Aorta (tissue), 5 donors: ENCODE data around the gene FOXK1. TPM values are rescaled to one million over a fixed set of nuclear protein-coding genes. Genes with fewer than 3 reads are reported as not detected.
A peak's percentile ranks its signal among the peaks of the same experiment; 100 is the strongest.

Source experiments
- ATAC-seq: fragments of 200-7000 bp; cut with Tn5 transposase; one replicate; pipeline ENCODE4 v1.9.1; 2022; ENCODE audit warnings: moderate library complexity; ENCODE audit not compliant: low FRiP score
- DNase-seq, 2 donors: peaks; one replicate each; pipeline ENCODE4 v3.0.0-alpha.2; 2020
- H3K27ac ChIP-seq, 2 donors: one replicate each; pipeline ENCODE4 v1.5.1; 2013; ENCODE audit warnings: low read length in 2 of 2, mild to moderate bottlenecking in 2 of 2, moderate library complexity in 2 of 2, control low read depth in 1 of 2, inconsistent platforms in 1 of 2, low read depth in 1 of 2
- H3K27me3 ChIP-seq, 2 donors: one replicate each; pipeline ENCODE4 v1.6.1; 2013; ENCODE audit warnings: control low read depth in 1 of 2, low read length in 1 of 2, mild to moderate bottlenecking in 1 of 2, moderate library complexity in 1 of 2; ENCODE audit not compliant: insufficient read depth in 2 of 2, control insufficient read depth in 1 of 2
- H3K36me3 ChIP-seq, 2 donors: one replicate each; pipeline ENCODE4 v1.6.1; 2013; ENCODE audit warnings: control low read depth in 1 of 2, low read length in 1 of 2, mild to moderate bottlenecking in 1 of 2; ENCODE audit not compliant: insufficient read depth in 2 of 2, control insufficient read depth in 1 of 2
- H3K4me1 ChIP-seq, 2 donors: one replicate each; pipeline ENCODE4 v1.6.1; 2013; ENCODE audit warnings: low read length in 2 of 2, control low read depth in 1 of 2, mild to moderate bottlenecking in 1 of 2, moderate library complexity in 1 of 2; ENCODE audit not compliant: insufficient read depth in 2 of 2, control insufficient read depth in 1 of 2
- H3K4me3 ChIP-seq, 2 donors: one replicate each; pipeline ENCODE4 v1.5.1; 2013; ENCODE audit warnings: low read length in 2 of 2, control low read depth in 1 of 2, mild to moderate bottlenecking in 1 of 2
- H3K9me3 ChIP-seq: one replicate; pipeline ENCODE4 v1.6.1; 2013; ENCODE audit warnings: mild to moderate bottlenecking, low read length; ENCODE audit not compliant: control insufficient read depth
- WGBS, 2 donors: extraction: QIAGEN DNeasy Blood & Tissue Kit; methylation state at CpG; one replicate each; pipeline ENCODE4 v1.1.7; 2013; 5-methylcytosine and 5-hydroxymethylcytosine counted together
- intact Hi-C, 2 donors: fragments of 100-400 bp; cut with DNase I; formaldehyde crosslinking; loops; one replicate each; pipeline versions ENCODE4 v1.14.2 to v1.15.0; 2022
- polyA plus RNA-seq, 2 donors: library from polyadenylated mRNA; stranded (reverse); fragments of 200-250 nt; gene quantifications; one replicate each; pipeline ENCODE4 v1.2.3, GENCODE V29; 2013
- total RNA-seq, 2 donors: library from RNA; stranded (reverse); fragmentation: NEBNext Ultra II Directional; extraction: Animal tissue kit (Norgen Biotek cat#: 25700); gene quantifications; one replicate each; pipeline ENCODE4 v1.2.1, GENCODE V29; 2021
- donor health status: healthy with polysubstance abuse.
- donor health status: Bipolar disorder and iron deficiency.
- donor health status: DM: no; HTN: no; CAD: no.
- donor health status: DM: no; HTN: no; CAD: no.
- donor health status: DM: yes; HTN: yes; CAD: no.

The FOXK1 gene
- total and polyA plus RNA-seq, 4 donors = 5.1 to 47.5 (median 25.1) TPM

GRCh38 chr7:4737300-4737699, 55.2 kb downstream of the FOXK1 start:
- DNase-seq = no peak
- Histone ChIP-seq H3K27me3 (no peaks in the 10 kb centered on the region), H3K27ac (no peak overlapping the region), H3K36me3 (no peaks in the 10 kb centered on the region), H3K9me3 (no peaks in the 10 kb centered on the region), H3K4me3 (no peak overlapping the region), H3K4me1 (no peaks in the 10 kb centered on the region)
- 87 to 91% methylated on average over 15 of the region's 15 CpGs for WGBS, 2 donors
- intact Hi-C loops = no loop called here
- no peak for ATAC-seq

- no peaks in the 10 kb centered on the region for H3K36me3 ChIP-seq
- no peaks in the 10 kb centered on the region for H3K9me3 ChIP-seq
- peak in 1 of 2 donors; percentile 74 for DNase-seq
- ATAC-seq = peak; percentile 64
- peak overlapping the region in 1 of 2 donors; percentile 27 for H3K4me3 ChIP-seq
- 10 to 15% methylated on average over 23 of the region's 23 CpGs for WGBS, 2 donors
- H3K27ac ChIP-seq = peak overlapping the region; percentile 47 to 78
- no peaks in the 10 kb centered on the region for H3K4me1 ChIP-seq
- H3K27me3 ChIP-seq = no peaks in the 10 kb centered on the region
- intact Hi-C loops = no loop called here
Observed at GRCh38 chr7:4738711-4739527, 56.8 kb downstream of the FOXK1 start.

GRCh38 chr7:4739528-4739992, 57.5 kb downstream of the FOXK1 start:
- H3K9me3 ChIP-seq = no peaks in the 10 kb centered on the region
- peaks cover 0 to 2% of the 10 kb centered on the region in 2 donors for H3K4me1 ChIP-seq
- H3K27ac ChIP-seq = peak overlapping the region; percentile 47 to 78
- no peaks in the 10 kb centered on the region for H3K36me3 ChIP-seq
- DNase-seq (no peak), ATAC-seq (peak; percentile 68)
- peak overlapping the region in 1 of 2 donors; percentile 27 for H3K4me3 ChIP-seq
- WGBS, 2 donors = 9 to 11% methylated on average over 16 of the region's 16 CpGs
- intact Hi-C loops = no loop called here
- H3K27me3 ChIP-seq = no peaks in the 10 kb centered on the region

- no peak overlapping the region for H3K27ac ChIP-seq
- intact Hi-C loops = no loop called here
- peaks cover 0 to 2% of the 10 kb centered on the region in 2 donors for H3K4me1 ChIP-seq
- DNase-seq = no peak
- 89 to 92% methylated on average over 22 of the region's 22 CpGs for WGBS, 2 donors
- H3K36me3 ChIP-seq = no peaks in the 10 kb centered on the region
- no peaks in the 10 kb centered on the region for H3K9me3 ChIP-seq
- no peaks in the 10 kb centered on the region for H3K27me3 ChIP-seq
- ATAC-seq = no peak
- H3K4me3 ChIP-seq = no peak overlapping the region
Observed at GRCh38 chr7:4740796-4741195, 58.7 kb downstream of the FOXK1 start.

GRCh38 chr7:4742051-4742573, 60.0 kb downstream of the FOXK1 start:
- WGBS, 2 donors = 93 to 96% methylated on average over 23 of the region's 23 CpGs
- Histone ChIP-seq H3K9me3 (no peaks in the 10 kb centered on the region), H3K4me1 (peaks cover 0 to 2% of the 10 kb centered on the region in 2 donors), H3K4me3 (no peak overlapping the region), H3K27me3 (no peaks in the 10 kb centered on the region), H3K27ac (no peak overlapping the region), H3K36me3 (no peaks in the 10 kb centered on the region)
- intact Hi-C loops = no loop called here
- ATAC-seq (no peak), DNase-seq (no peak)

GRCh38 chr7:4742852-4743251, 60.8 kb downstream of the FOXK1 start:
- no peak for DNase-seq
- Histone ChIP-seq H3K4me1 (peaks cover 0 to 2% of the 10 kb centered on the region in 2 donors), H3K4me3 (no peak overlapping the region), H3K9me3 (no peaks in the 10 kb centered on the region), H3K27me3 (no peaks in the 10 kb centered on the region), H3K27ac (no peak overlapping the region), H3K36me3 (no peaks in the 10 kb centered on the region)
- intact Hi-C loops = no loop called here
- no peak for ATAC-seq
- 80 to 85% methylated on average over 10 of the region's 10 CpGs for WGBS, 2 donors

- WGBS, 2 donors = 18% methylated on average over 31 of the region's 31 CpGs
- Histone ChIP-seq H3K4me3 (no peak overlapping the region), H3K27me3 (no peaks in the 10 kb centered on the region), H3K36me3 (no peaks in the 10 kb centered on the region), H3K9me3 (no peaks in the 10 kb centered on the region), H3K4me1 (peaks cover 0 to 2% of the 10 kb centered on the region in 2 donors), H3K27ac (peak overlapping the region; percentile 62 to 99)
- DNase-seq (peak; percentile 99), ATAC-seq (peak; percentile 94)
- intact Hi-C loops = loop anchor here in 1 of 2 donors (1.0 to 5.0 kb wide), 3 partner anchors 19 to 112 kb away; partner anchors contain the start of gene FOXK1
Observed at GRCh38 chr7:4744391-4745264, 62.5 kb downstream of the FOXK1 start.

- no peak overlapping the region for H3K4me3 ChIP-seq
- no peak for ATAC-seq
- H3K27ac ChIP-seq = peak overlapping the region; percentile 16 to 60
- H3K4me1 ChIP-seq = peaks cover 0 to 2% of the 10 kb centered on the region in 2 donors
- H3K9me3 ChIP-seq = no peaks in the 10 kb centered on the region
- no peaks in the 10 kb centered on the region for H3K27me3 ChIP-seq
- intact Hi-C loops = loop anchor here in 1 of 2 donors (1.0 to 5.0 kb wide), 3 partner anchors 20 to 113 kb away; partner anchors contain the start of gene FOXK1
- 8 to 10% methylated on average over 18 of the region's 18 CpGs for WGBS, 2 donors
- H3K36me3 ChIP-seq = no peaks in the 10 kb centered on the region
- DNase-seq = no peak
Observed at GRCh38 chr7:4745265-4745919, 63.3 kb downstream of the FOXK1 start.
